Measurements from ENCODE around the gene DTYMK.

DTYMK gene

DNA sequence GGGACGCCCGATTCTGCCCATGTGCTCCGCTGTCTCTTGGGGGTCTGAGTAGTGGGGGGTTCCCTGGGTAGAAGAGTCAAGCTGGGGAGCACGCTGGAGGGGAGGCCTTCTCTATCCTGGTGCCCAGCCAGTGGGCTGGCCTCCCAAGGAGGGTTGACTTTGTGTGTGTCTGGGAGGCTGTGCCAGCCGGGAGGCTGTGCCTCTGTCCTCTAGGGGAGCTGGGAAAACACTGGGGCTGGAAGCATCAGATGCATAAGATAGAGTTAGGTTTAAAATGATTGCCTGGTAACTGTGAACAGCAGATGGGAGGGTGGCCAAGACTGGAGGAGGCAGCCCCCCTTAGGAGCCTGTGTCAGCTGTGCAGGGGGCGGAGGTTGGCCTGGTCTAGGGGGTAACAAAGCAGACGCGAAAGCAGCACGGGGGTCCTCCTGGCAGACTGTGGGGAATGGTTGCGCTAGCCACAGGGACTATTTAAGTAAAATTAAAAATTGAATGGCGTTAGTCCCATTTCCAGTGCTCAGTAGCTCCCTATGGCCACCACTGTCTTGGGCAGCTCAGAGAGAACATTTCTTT, 16.5 kb upstream of the DTYMK start:
- DNase-seq (ENCODE audit: low spot score), result no peak

DNA sequence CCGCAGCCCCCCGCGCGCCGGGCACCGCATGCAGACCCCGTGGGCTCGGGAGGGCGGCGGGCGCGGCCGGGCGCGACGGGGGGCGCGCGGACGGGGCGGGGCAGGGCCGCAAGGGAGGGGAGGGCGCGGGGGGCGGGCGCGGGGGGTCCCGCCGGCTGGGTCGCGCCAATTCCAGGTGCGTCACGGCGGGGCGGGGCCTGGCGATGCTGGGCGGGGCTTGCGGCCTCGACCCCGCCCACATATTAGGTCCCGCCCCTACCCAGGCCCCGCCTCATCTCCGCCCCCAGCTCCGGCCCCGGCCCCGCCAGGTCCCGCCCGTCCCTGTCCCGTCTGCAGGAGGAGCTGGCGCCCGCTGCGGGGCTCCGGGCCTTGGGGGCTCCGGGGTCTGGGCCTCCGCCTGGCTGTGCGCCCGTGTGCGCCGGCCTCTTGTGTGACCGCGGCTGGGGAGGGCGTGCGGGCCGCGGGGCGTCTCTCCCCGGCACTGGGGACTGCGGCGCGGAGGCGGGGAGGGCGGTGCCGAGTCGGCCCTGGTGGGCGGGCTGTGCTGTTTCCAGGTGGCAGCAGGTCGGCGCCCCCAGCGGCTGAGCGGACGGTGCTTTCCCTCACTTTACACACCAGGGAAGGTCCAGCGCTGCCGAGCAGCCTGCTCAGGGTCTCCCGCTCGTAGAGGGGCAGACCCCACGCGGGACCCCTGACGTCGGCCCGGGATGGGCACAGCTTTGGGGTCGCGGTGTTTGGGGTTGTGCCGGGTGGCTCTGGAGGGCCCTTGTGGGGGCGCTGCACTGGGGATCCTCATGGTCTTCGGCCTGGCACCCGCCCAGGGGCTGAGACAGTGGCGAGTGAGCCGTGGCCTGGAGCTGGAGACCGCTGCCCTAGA, 15.8 kb upstream of the DTYMK start:
- peak; percentile 95 for DNase-seq (ENCODE audit: low spot score)

- peak; percentile 98 for DNase-seq (ENCODE audit: low spot score)
Measured at GRCh38 chr2:241701399-241702154, 15.0 kb upstream of the DTYMK start, which contains the start of gene ING5. TSS of gene ING5 (plus strand) at chr2:241702039. CDS start at chr2:241702066, 27 bp downstream.

GRCh38 chr2:241701149-241701398, 14.5 kb upstream of the DTYMK start:
- no peak for DNase-seq (ENCODE audit: low spot score)

- no peak for DNase-seq (ENCODE audit: low spot score)
Measured at GRCh38 chr2:241695651-241696050, 9.0 kb upstream of the DTYMK start.

DNA sequence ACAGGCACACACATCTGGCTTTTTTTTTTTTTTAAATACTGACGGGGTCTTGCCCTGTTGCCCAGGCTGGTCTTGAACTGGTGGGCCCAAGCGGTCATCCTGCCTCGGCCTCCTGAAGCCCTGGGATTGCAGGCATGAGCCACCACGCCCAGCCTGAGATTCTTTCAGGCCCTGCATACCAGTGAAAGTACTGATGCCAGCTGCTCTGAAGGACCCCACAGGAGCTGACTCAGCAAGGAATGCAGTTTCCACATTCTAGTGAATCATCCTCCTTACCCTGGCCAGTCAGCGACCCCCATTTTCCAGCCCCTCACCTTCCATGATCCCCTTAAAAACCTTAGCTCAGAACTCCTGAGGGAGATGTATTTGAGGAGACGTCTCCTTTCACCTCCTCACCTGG, 5.8 kb upstream of the DTYMK start:
- no peak for DNase-seq (ENCODE audit: low spot score)

GRCh38 chr2:241690202-241690717, 3.6 kb upstream of the DTYMK start:
- DNase-seq (ENCODE audit: low spot score), result no peak

GRCh38 chr2:241689306-241689705, 2.7 kb upstream of the DTYMK start:
- DNase-seq (ENCODE audit: low spot score), result no peak

DNA sequence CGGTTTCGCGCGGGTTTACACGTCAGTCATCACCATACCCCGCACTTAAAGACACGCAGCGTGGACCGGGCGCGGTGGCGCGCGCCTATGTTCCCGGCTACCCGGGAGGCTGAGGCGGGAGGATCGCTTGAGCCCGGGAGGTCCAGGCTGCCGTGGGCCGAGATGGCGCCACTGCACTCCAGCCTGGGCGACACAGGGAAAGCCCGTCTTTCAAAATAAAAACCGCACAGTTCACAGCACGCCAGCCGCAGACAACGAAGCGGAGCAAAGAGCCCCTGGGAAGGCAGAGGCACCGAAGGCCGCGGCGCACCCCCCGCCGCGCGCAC, 328 bp downstream of the DTYMK start:
- DNase-seq (ENCODE audit: low spot score), result no peak

DNA sequence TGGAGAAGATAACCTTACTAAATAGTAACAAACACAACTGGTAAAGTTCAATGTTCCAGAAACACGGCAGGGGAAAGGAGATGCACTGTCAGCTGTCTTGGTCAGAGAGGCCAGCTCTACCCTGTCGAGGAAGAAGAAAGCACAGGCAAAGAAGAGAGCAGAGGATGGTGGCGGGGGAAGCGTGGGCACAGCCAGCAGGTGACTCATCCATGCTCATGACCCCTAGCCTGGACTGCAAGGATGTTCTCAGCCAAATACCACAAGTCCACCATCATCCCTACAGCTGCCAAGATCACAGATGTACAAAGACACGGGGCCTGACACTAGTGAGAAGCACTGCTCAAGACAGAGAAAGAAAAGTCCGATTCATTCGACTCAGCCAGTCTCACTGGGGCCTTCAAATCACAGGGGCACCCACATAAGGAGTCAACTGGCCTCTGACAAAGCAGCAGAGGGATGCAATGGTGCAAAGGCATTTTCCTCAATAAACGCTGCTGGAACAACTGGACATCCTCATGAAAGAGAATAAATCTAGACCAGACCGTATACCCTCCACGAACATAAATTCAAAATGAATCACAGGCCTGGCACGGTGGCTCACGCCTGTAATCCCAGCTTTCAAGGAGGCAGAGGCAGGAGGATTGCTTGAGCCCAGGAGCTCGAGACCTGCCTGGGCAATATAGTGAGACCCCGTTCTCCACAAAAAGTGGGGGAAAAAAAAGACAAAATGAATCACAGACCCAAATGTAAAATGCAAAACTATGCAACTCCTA, 5.6 kb downstream of the DTYMK start:
- no peak for DNase-seq (ENCODE audit: low spot score)

GRCh38 chr2:241680044-241680443, 6.6 kb downstream of the DTYMK start:
- DNase-seq (ENCODE audit: low spot score), result no peak

GRCh38 chr2:241678784-241679540, 7.7 kb downstream of the DTYMK start:
- no peak for DNase-seq (ENCODE audit: low spot score)

DNA sequence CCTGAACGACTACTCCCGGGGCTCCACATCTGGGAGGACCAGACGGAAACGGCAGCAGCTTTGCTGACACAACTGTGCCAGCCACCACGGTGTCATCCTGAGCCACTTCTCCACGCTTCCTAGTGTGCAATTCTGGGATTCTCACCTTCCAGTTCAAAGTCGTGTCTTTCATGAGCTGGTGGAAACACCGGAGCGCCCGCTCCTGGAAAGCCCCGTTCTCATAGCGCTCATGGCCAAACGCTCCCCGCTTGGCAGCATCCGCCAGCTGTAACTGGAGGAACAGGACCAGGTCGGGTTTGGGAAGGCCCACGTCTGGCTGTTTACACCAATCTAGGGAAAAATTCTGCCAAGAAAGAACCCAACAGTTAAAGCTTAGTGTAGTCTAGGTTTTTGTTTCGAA, 8.3 kb downstream of the DTYMK start:
- no peak for DNase-seq (ENCODE audit: low spot score)

DNA sequence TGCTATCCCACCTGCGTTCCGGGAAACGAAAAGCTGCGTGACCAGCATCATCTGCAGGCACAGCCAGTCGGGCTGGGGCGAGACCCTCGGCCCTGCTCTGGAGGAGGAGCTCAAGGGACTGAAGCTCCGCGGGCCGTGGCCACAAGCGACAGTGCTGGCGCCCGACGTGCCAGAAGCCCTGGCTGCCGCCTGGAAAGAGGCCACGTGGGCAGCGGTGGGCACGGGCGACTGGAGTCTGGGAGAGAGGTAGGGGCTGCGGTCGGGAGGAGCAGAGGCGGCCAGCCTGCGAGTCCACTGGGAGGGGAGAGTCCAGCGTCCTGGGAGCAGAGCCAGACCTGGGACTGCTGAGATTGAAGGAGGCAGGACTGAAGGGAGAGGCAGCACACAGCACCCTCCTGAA, 9.2 kb downstream of the DTYMK start:
- no peak for DNase-seq (ENCODE audit: low spot score)

- no peak for DNase-seq (ENCODE audit: low spot score)
Measured at GRCh38 chr2:241676665-241677064, 9.9 kb downstream of the DTYMK start.

- no peak for DNase-seq (ENCODE audit: low spot score)
Measured at GRCh38 chr2:241675885-241676284, 10.7 kb downstream of the DTYMK start.

DNA sequence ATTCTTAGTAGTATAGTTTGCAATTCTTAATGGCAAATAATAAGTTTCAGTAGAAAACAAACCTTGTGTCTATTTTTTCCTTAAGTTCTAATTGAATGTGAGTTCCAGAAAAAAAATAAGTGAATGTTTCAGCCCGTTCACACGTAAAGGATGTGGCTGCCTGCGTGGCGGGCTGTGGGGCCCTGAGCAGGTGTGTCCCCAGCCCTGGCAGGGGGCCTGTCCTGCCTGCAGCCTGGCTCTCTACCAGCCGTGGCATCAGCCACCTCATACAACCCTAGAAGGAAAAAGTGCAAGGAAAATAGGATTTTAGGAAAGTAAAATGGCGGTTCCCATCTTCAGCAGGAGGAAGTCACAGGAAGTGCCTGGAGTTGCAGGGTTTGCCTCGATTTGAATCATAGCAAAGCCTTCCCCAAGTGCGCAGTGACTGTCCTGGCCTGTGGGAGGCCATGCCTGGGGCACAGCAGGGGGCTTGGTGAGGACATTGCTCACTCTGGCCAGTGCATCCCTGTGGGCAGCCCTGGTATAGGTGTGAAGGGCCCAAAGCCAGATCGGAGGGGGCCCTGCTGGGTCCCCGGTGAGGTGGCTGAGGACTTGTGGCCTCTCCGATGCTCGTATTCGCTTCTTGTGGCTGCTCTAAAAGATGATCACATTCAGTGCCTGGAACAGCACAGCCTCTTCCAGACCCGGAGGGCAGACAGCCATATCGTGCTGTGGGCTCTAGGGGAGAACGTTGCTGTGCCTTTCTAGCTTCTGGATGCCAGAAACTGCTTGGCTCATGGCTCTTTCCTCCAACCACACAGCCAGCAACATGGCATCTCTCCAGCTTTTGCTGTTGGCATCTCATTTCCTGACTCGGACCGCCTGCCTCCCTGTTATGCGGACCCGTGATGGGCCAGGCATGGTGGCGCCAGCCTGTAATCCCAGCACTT, 12.6 kb downstream of the DTYMK start:
- DNase-seq (ENCODE audit: low spot score), result no peak

DNA sequence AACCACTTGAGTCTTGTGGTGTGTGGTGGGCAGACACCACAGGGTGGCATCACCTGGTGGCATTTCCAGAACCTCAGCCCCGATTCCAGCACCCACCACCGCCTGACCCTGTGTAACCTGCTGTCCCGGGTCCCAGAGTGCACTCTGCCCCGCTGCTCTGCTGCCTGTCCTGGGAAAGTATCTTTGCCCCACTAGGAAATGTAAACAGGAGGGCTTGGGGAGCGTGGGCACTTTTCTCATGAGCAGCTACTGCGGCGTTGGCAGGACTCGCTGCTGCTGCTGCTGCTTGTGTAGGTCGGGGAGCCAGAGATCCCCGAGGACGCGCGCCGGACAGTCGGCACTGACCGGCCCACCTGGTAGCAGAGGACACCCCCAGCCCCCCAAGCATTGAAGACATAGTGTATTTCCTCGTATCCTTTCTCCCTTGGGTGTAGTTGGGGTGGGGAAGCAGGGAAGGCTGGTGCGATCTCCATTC, 13.4 kb downstream of the DTYMK start:
- no peak for DNase-seq (ENCODE audit: low spot score)

DNA sequence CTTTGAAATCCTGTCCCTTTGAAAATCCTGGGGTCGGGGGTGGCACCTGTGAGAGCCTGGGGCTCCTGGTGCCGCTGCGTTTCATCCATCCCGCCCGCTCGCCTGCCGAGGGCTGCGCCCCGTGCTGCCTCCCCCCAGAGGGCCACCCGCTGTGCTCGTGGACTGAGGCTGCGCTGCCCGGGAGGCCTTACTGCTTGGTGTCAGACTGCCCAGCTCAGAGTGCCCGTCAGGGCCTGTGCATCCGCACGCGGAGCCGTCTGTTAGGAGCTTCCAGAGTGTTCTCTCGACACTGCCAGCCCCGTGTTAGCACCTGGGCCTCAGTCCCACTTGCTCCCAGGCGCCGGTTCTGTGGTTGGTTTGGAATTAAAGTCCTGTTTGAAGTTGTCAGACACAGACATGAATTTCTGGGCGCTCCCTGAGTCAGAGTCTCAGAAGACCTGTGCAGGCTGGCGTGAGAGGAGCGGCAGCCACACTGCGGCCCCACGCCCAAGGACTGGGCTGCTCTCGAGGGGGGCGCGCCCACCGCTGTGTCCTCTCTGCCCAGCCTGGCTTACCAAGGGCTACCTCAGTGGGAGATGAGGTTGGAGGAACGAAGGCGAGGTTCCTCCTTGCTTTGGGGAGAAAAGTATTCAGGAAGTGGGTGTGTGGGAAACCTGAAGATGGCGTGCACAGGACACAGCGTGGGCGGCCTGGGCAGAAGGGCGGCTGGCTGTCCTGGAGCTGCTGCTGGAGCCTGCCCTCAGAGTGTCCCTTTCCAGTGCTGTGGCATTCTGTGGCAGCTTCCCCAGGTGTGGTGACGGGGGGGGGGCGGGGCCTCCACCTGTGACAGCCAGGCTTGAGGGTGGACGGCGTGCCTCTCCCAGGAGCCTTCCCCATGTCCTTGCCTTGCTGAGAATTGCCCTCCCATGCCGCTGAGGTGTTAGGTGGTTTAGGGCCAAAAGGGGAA, 14.1 kb downstream of the DTYMK start:
- no peak for DNase-seq (ENCODE audit: low spot score)

All from ecto neural progenitor cell (in vitro differentiated cells).